Measurements from ENCODE around the gene MTFR1L.
"Not testable (repeated sequence)": the region's sequence is repeated elsewhere in the genome, so short reads cannot be mapped to it uniquely, and the experiment has no call there.

The MTFR1L gene

DNA sequence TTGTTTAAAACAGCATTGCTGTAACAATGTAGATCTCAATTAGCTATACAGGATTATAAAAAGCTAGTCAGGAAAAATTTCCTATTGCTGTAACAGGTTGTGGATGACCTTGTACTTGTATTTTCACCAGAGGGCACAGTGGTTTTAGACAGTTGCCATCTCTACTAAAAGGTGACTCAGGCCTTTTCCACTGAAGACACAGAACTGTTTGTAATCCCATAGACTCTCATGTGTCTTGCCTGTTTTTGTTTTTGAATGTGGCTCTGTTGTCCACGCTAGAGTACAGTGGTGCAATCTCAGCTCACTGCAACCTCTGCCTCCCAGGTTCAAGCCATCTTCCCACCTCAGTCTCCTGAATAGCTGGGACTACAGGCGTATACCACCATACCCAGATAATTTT is 5.9 kb downstream of the MTFR1L start:
- no peak for DNase-seq (ENCODE audit: low read depth)

DNA sequence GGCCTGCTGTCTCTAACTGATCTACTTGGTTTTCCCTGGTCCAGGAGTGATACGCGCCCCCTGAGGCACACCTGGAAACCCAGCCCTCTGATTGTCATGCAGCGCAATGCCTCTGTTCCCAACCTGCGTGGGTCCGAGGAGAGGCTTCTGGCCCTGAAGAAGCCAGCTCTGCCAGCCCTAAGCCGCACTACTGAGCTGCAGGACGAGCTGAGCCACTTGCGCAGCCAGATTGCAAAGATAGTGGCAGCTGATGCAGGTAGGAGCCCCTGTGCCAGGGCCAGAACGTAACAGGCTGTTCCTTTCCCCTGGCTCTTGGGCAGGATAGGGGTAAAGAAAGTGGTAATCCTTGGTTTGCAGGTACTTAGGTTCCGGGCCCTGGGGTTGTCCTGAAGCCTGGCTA is 6.8 kb downstream of the MTFR1L start:
- DNase-seq (ENCODE audit: low read depth) = no peak

DNA sequence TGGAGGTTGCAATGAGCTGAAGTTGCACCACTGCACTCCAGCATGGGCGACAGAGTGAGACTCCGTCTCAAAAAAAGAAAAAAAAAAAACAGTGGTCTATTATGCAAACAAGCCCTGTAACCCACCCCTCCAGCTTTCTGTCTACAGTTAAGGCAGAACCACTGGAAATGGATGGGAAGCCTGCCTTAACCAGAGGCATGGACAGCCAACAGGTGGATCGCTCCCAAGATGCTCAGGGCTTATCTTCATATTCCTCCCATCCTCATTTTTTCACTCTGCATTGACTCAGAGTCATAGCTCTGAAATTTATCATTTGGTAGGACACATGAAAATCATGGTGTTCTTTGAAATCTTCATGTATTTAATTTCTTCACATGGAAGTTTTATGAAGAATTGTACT is 8.7 kb downstream of the MTFR1L start:
- DNase-seq (ENCODE audit: low read depth) = no peak

DNA sequence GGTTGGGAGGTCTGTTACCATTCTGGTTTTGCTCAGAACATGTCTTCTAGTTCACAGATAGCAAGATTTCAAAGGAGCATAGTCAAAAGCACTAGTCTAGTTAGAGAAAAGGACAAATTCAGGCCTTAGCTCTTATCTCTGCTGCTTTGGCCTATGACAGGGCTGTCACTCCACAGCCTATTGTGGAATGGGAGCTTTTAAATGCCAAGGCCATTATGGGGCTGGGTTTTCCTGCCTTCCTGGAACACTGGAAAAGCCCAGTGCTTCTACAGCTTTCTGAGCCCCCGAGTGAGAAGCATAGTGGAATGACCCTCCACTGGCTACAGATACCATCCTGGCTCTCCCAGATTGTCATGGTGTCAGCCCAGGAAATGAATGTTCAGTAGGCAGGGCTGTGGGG is 9.3 kb downstream of the MTFR1L start:
- DNase-seq (ENCODE audit: low read depth) = no peak

DNA sequence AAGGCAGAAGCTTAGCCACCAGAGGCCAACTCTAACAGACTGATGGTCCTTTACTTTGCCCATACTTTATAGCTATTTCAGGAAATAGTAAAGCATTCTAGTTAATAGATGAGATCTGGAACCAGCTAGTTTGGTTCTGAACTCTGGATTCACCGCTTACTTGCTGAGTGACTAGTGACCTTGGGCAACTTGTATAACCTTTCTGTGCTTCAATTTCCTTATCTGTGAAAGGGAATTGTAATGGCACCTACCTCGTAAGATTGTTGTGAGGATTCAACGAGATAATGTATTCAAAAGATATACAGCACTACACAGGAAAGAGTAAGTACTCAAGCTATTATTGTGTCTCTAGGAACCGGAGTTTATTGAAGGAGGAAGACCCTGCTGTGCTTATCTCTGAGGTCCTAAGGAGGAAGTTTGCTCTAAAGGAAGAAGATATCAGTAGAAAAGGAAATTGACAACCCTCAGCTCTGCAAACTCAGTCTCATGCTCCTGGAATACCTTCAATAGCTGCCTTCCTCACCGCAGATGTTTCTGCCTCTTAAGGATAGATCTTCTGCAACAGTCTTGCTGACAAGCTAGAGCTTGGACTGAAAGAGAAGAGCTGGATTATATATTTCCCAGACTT is 11.9 kb downstream of the MTFR1L start:
- no peak for DNase-seq (ENCODE audit: low read depth)

DNA sequence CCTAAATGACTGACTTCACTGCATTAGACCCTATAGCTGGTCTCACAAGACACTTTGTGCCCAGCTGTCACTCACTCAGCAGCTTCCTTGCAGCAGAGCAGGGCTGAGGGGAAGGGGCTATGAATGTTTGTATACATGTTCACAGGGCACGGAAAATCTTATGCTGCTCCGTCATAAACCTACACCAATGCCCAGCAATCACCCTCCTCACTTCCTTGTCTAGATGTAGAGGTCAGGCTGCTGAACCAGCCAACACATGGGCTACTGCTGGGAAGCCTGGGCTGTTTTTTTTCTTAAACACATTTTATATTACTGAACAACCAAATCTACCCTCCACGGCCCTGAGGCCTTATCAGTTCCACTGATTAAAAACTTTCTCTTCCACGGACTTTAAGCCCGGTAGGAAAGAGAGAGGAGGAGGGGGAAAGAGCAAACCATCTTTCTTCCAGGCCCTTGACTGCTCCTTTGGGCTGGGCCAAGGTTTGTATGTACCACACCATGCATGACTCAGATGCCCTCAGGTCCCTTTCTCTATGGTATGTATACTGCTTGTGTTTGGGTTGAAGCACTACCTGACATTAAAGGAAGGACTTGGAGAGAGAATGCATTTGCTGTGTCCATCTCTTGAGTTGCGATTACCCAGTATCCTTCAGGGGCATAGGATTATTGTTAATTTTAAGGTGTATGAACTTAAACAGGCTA is 12.7 kb downstream of the MTFR1L start:
- no peak for DNase-seq (ENCODE audit: low read depth)

DNA sequence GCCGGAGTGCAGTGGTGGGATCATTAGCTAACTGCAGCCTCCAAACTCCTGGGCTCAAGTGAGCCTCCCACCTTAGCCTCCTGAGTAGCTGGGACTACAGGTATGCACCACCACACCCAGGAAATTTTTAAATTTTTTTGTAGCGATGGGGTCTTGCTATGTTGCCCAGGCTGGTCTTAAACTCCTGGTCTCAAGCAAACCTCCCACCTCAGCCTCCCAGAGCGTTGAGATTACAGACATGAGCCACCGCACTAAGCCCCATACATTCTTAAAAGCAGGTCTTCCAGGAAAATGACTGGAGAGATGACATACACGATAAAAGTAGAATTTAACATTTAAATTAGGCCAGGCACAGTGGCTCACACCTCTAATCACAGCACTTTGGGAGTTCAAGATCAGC is 13.4 kb downstream of the MTFR1L start:
- DNase-seq (ENCODE audit: low read depth) = no peak

DNA sequence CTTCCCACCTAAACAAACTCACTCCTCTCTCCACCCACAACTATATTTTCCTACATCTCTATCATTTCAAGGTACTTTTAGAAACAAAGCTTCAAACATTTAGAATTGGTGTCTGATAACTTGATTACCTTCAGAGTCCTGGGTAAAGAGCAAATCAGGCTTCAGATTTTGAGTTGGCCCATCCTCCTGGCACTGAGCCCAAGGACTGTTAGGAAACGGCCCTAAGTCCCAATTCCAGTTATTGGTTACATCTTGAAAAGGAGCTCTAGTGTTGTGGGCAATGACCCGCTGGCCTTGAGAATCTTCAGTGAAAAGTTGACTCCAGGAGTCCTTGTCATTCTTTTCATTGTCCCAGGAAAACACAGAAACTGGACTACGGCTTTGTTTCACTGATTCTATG is 15.1 kb downstream of the MTFR1L start:
- no peak for DNase-seq (ENCODE audit: low read depth)

DNA sequence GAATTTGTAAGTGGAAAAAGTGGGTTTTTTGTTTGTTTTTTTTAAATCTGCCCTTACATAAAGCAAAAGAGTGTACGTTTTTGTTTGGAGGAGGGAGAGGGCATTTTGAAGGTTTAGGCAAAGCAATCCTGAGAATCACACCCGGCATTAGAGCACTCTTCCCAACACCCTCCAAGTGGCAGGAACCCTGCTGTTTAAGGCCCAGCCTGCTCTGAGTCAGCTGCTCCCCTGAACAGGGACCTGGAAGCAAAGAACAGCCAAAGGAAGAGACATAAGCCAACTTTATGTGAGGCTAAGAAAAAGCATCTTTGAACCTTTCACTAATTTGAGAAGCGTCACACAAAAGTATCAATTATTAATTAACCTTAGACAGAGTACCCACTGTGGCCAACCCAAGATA is 16.9 kb downstream of the MTFR1L start:
- DNase-seq (ENCODE audit: low read depth) = no peak

DNA sequence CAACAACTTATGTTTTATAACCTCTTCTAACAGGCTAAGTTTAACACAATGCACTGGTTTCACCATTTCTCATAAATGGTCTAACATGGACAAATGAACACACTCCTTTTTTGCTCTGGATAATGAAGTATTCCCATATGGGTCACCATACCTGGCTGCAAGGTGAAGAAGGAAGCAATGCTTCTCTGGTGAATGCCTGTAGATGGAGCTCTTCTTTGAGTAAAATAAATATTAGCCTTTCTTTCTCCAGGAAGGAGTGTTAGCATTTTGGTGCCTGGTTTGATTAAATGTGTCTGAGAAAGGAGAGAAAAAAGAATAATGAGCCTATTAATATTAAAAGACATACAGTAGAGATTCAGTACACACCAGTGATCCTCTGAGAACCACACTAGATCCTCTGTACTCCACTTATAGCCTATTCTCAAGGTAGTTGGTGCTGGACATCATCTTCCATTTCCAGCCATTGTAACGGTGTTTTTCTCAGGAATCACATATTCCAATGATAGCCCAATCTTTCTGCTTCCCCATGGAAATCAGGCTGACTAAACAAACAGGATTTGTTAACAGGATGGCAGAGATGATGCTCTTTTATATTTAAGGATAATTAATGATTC is 17.6 kb downstream of the MTFR1L start:
- no peak for DNase-seq (ENCODE audit: low read depth)

DNA sequence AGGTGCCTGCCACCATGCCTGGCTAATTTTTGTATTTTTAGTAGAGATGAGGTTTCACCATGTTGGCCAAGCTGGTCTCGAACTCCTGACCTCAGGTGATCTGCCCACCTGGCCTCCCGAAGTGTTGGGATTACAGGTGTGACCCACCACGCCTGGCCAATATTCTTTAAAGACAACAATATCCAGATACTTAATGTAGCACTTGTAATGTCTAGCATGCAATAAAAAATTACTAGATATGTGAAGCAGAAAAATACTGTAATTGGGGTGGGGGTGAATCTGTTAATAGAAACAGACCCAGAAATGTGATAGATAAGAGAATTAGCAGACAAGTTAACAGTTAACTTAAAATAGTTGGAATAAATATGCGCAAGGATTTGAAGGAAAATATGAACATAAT is 20.1 kb downstream of the MTFR1L start:
- not testable (repeated sequence) for DNase-seq (ENCODE audit: low read depth)

DNA sequence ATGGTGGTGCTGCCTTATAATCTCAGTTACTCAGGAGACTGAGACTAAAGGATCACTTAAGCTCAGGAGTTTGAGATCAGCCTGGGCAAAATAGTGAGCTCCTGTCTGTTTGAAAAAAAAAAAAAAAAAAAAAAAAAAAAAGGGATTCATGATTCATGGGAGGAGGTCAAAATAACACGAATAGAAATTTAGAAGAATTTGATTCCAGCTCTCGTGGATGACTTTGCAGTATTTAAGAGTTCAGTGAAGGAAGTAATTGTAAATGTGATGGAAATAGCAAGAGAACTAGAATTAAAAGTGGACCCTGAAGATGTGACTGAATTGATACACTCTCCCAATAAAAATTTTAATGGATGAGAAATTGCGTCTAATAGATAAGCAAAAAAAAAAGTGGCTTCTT is 23.7 kb downstream of the MTFR1L start:
- no peak for DNase-seq (ENCODE audit: low read depth)

DNA sequence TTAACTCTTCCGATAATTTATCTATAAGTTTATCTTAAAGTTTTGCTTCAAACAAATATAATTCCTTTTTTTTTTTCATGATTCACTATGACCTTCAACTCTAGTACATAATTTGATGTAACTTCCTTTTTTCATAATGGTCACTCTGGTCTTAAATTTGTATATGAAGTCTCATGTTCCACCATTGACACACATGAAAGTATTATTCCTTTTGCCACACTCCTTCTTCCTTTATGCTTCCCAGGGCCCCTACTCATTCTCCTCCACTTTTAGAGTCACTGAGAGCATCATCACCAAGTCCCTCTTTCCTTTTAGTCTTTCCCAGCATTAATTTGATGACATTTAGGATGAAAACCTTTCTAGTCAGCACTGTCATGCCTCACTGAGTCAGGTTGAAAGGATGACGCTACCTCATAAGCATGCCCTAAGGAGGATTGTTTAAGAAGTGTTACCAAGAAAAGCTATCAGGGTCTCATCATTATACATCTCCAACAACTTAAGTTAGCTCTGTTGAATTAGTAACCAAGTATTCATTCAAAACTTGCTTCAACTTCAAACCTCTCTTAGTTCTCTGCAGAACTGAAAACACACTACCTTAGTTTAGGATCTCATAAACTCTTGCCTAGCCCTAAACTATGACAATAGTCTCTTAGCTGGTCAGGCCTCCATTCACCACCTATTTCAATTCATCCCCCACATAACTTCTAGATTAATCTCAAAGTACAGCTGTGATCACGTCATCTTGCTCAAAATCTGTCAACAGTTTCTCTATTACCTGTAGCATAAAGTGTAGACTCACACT is 25.0 kb downstream of the MTFR1L start:
- DNase-seq (ENCODE audit: low read depth) = no peak

DNA sequence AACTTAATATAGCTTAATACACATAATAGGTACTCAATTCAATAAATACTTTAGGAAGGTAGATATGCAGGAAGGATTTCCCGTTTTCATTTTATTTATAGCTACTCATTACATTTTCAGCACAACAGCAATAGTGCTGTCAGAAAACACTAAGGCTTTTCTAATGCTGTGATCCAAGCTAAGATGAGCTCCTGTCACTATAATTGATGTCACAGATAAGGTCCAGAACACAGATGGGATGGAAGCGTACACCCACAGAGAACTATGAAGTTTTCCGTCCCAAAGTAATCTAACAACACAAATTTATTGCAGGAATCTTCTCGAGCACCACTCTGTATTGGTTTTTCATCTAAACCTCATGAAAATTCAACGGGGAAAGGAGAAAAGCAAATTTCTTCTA is 25.9 kb downstream of the MTFR1L start:
- DNase-seq (ENCODE audit: low read depth) = no peak

DNA sequence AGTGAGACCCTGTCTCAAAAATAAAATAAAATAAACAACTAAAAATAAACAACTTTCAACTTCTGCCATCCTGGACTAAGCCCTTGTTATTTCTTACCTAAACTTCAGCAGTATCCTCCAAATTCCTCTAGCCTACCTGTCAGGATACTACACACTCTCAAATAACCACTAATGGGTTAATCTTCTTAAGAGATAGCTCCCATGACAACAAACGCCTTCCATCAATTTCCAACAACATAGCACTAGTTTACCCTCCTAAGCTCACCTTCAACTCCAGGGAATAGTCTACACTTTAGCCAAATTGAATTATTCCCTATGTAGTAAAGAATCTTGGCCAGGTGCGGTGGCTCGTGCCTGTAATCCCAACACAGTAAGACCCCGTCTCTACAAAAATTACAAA is 28.2 kb downstream of the MTFR1L start:
- no peak for DNase-seq (ENCODE audit: low read depth)

DNA sequence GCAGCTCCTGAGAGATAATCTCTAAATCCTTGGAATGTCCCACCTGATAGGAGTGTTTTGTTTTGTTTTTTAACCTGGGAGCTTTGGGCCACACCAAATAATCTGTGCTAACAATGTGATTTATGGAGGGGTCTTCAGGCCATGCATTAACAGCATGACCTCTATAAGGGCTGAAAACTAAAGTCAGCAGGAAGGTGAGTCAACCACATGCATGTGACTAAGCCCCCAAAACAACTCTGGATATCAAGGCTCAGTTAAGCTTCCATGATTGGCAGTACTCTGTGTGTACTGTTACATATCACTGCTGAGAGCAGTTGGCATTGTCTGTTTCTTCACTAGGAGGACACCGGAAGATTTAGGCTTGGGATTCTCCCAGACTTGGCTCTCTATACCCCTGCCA is 28.8 kb downstream of the MTFR1L start:
- DNase-seq (ENCODE audit: low read depth) = no peak

DNA sequence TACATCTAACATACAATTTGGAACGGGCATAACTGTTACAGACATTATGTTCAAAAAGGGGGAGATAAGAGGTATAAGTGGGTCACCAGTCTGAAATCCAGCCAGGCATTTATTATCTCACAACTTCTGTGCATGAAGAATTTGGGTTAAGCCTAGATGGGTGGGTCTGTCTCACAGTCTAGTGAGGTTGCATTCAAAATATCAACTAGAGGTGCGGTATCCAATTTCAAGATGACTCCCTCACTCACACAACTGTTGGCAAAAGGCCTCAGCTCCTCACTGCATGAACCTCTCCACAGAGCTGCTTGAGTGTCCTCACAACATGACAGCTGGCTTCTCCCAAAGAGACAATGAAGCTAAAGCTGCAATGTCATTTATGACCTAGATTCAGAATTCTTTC is 34.8 kb downstream of the MTFR1L start:
- DNase-seq (ENCODE audit: low read depth) = no peak

DNA sequence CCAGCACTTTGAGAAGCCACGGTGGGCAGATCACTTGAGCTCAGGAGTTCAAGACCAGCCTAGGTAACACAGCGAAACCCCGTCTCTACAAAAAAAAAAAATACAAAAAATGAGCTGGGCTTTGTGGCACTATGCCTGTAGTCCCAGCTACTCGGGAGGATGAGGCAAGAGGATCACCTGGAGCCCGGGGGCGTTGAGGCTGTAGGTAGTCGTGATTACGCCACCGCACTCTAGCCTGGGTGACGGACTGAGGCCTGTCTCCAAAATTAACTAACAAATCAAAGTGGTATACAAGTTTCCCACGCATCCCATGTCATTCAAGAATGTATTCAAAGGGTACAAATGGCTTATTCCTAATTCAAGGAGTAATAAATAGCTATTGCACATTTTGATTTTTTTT is 37.1 kb downstream of the MTFR1L start:
- DNase-seq (ENCODE audit: low read depth) = no peak

DNA sequence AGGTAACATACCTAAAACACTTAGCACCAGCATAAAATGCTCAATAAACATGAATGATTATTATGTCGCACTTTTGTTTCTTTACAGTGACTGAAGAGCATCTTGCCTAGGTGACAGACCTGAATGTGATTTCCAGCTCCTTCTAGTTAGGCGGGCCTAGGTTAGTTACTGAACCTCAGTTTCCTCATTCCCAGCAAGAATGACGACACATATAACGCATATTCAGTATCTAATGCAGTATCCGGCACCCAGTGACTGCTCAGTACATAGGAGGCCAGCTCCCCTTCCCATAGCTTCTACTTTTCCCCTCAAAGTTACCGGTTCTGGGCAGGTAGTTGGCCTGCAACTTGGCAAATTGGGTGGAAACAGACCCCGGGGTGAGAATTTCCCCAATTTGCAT is 38.7 kb downstream of the MTFR1L start:
- no peak for DNase-seq (ENCODE audit: low read depth)

DNA sequence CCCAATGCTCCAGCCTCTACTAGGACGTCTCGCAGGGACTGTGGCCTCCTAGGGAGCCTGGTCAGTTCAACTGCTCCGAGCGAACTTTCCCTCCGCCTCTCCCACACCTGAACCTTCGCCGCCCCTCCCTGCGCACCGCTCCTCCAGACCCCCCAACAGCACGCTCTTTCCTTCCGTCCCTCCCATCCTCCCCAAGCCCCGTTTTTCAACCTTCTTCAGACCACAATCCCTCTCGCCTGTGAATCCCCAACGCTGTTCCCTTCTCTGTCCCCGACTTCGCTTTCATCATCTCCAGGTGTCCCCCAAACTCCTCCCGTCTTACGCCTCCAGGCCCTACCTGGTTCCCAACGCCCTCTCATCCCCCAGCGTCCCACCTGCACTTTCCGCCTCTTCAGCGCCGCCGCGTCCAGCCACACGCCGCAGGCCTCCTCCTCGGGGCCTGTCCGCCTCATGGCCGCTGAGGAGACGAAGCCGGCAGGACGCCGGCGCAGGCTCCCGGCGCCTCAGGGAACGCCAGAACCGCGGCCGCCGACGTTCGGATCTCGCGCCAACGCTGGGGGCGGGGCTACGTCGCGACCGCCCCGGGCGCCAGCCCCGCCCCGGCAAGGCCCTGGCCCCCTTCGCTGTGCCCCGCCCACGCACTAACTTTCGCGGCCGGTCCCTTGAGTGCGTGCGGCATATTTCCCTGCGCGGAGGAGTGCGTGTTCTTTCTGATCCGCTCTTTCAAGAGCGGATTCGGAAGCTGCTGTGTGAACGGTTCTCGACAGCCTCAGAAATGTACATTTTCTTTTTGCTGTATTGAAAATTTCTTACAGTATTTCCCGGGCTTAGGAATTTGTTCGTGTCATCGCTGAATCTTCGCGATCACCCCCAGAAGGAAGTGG is 39.4 kb downstream of the MTFR1L start, which contains the start of gene AUNIP:
Gene AUNIP, minus strand, starts transcription at position 552 of the 884 bp plus-strand sequence. Its CDS starts 100 bp downstream, at position 452.
- DNase-seq (ENCODE audit: low read depth) = peak; percentile 87
